HCT116 (cell line): ENCODE data around the gene HEMGN. TPM values are rescaled to one million over a fixed set of nuclear protein-coding genes. Genes with fewer than 3 reads are reported as not detected.

ENCODE experiments used
- ATAC-seq: fragments of 200-7000 bp; cut with Tn5 transposase; 2 replicates; pipeline ENCODE4 v1.9.1; 2020; ENCODE audit warnings: mild to moderate bottlenecking, moderate library complexity
- BruUV-seq: library from RNA; stranded (reverse); fragments of 400-500 nt; replicated peaks from 2 replicates; lab custom pipeline; 2021; lab: Mats Ljungman, UMichigan
- CTCF ChIA-PET: fragments of 300-600 bp; sonication (Branson Sonifier 250); formaldehyde crosslinking; loops from one replicate; lab custom pipeline; 2021; ENCODE audit warnings: antibody characterized with exemption; lab: Charles Lee
- POLR2A ChIA-PET: fragments of 300-600, 350-600 bp; sonication (Branson Sonifier 250); formaldehyde crosslinking; loops from one replicate; lab custom pipeline; 2021; ENCODE audit warnings: antibody characterized with exemption; lab: Charles Lee
- RAD21 ChIA-PET, 2 experiments: fragments of 300-600 bp; sonication (Branson Sonifier 250); formaldehyde crosslinking; loops; one replicate each; lab custom pipeline; 2023; ENCODE audit warnings: low total read pairs in 2 of 2; ENCODE audit not compliant: uncharacterized antibody in 2 of 2, unreplicated experiment in 2 of 2, low non-redundant PET in 1 of 2; lab: Charles Lee
- DNase-seq: peaks from one replicate; pipeline ENCODE4 v3.0.0-alpha.2; 2010; ENCODE audit warnings: low read depth, low spot score
- H2AFZ ChIP-seq: fragments of 200-600 bp; shearing (Covaris generic), sonication (generic); 2 replicates; pipeline ENCODE4 v1.6.1; 2017; ENCODE audit warnings: low read depth, mixed run types, mixed read lengths, antibody characterized with exemption, low read length; ENCODE audit not compliant: poor library complexity, severe bottlenecking
- H3K27ac ChIP-seq: 2 replicates; pipeline ENCODE4 v1.5.1; 2012; ENCODE audit warnings: low read depth, low read length
- H3K27me3 ChIP-seq: fragments of 200-600 bp; sonication (generic); 2 replicates; pipeline ENCODE4 v1.6.1; 2016; ENCODE audit warnings: mixed run types, low read length, mixed read lengths; ENCODE audit not compliant: insufficient read depth
- H3K36me3 ChIP-seq, 2 experiments: fragments of 200-500 bp in 1 of 2; fragments of 200-600 bp in 1 of 2; sonication (Bioruptor generic) in 1 of 2; sonication (generic) in 1 of 2; 2 replicates each; pipeline versions ENCODE4 v1.5.1 to v1.6.1; 2014 to 2016; ENCODE audit warnings: low read length in 2 of 2, inconsistent platforms in 1 of 2, mixed read lengths in 1 of 2, mixed run types in 1 of 2; ENCODE audit not compliant: insufficient read depth in 2 of 2, control insufficient read depth in 1 of 2
- H3K4me1 ChIP-seq, 2 experiments: fragments of 200-600 bp in 1 of 2; sonication (generic) in 1 of 2; 2 replicates each; pipeline versions ENCODE4 v1.5.1 to v1.6.1; 2012 to 2017; ENCODE audit warnings: low read length in 2 of 2, inconsistent platforms in 1 of 2, mild to moderate bottlenecking in 1 of 2, mixed read lengths in 1 of 2, mixed run types in 1 of 2, moderate library complexity in 1 of 2; ENCODE audit not compliant: insufficient read depth in 2 of 2, control insufficient read depth in 1 of 2
- H3K4me2 ChIP-seq: fragments of 200-600 bp; sonication (generic); 2 replicates; pipeline ENCODE4 v1.6.1; 2017; ENCODE audit warnings: mixed run types, low read length, mixed read lengths
- H3K4me3 ChIP-seq, 2 experiments: fragments of 200-600 bp in 1 of 2; sonication (generic) in 1 of 2; replicated peaks in 1 of 2; 2 replicates each; pipeline ENCODE4 v1.5.1; 2011 to 2016; ENCODE audit warnings: low read length in 2 of 2, control low read depth in 1 of 2, low read depth in 1 of 2, mild to moderate bottlenecking in 1 of 2, mixed read lengths in 1 of 2, mixed run types in 1 of 2
- H3K79me2 ChIP-seq: fragments of 200-600 bp; sonication (generic); 2 replicates; pipeline ENCODE4 v1.6.1; 2017; ENCODE audit warnings: mild to moderate bottlenecking, mixed run types, low read length, moderate library complexity, mixed read lengths; ENCODE audit not compliant: insufficient read depth
- H3K9ac ChIP-seq: fragments of 200-600 bp; sonication (generic); 2 replicates; pipeline ENCODE4 v1.6.1; 2016; ENCODE audit warnings: low read length, mixed read lengths
- H3K9me2 ChIP-seq: fragments of 200-600 bp; sonication (generic), shearing (Covaris generic); 2 replicates; pipeline ENCODE4 v1.6.1; 2017; ENCODE audit warnings: mixed run types, mild to moderate bottlenecking, moderate library complexity; ENCODE audit not compliant: insufficient read depth
- H3K9me3 ChIP-seq, 2 experiments: fragments of 200-500 bp in 1 of 2; fragments of 200-600 bp in 1 of 2; sonication (Bioruptor generic) in 1 of 2; sonication (generic) in 1 of 2; 2 replicates each; pipeline ENCODE4 v1.6.1; 2014 to 2017; ENCODE audit warnings: low read length in 2 of 2, mixed read lengths in 2 of 2, inconsistent platforms in 1 of 2, low read depth in 1 of 2, mild to moderate bottlenecking in 1 of 2, mixed run types in 1 of 2, moderate library complexity in 1 of 2; ENCODE audit not compliant: control insufficient read depth in 1 of 2, insufficient read depth in 1 of 2
- H4K20me1 ChIP-seq: fragments of 200-600 bp; sonication (generic), shearing (Covaris generic); 2 replicates; pipeline ENCODE4 v1.6.1; 2017; ENCODE audit warnings: mixed run types, mild to moderate bottlenecking, moderate library complexity; ENCODE audit not compliant: insufficient read depth
- ATF3 ChIP-seq: IDR thresholded peaks from 2 replicates; pipeline ENCODE4 v1.6.1; 2012
- CBX3 ChIP-seq: IDR thresholded peaks from 2 replicates; pipeline ENCODE4 v1.6.1; 2012; ENCODE audit warnings: low read depth
- CEBPB ChIP-seq: IDR thresholded peaks from 2 replicates; pipeline ENCODE4 v1.6.1; 2012; ENCODE audit warnings: low read depth
- ELF1 ChIP-seq: IDR thresholded peaks from 2 replicates; pipeline ENCODE4 v1.6.1; 2012; ENCODE audit warnings: low read depth, borderline replicate concordance
- EZH2 ChIP-seq: fragments of 200-600 bp; sonication (generic); IDR thresholded peaks from 2 replicates; pipeline ENCODE4 v1.6.1; 2017; ENCODE audit warnings: antibody characterized with exemption, mixed run types
- EZH2phosphoT487 ChIP-seq: fragments of 200-600 bp; IDR thresholded peaks from 2 replicates; pipeline ENCODE4 v1.6.1; 2018; ENCODE audit warnings: antibody characterized with exemption, borderline replicate concordance
- FOSL1 ChIP-seq: IDR thresholded peaks from 2 replicates; pipeline ENCODE4 v1.6.1; 2012; ENCODE audit warnings: low read depth
- JUND ChIP-seq: IDR thresholded peaks from 2 replicates; pipeline ENCODE4 v1.6.1; 2012
- MAX ChIP-seq: IDR thresholded peaks from 2 replicates; pipeline ENCODE4 v1.6.1; 2012
- POLR2A ChIP-seq: IDR thresholded peaks from 2 replicates; pipeline ENCODE4 v1.7.0; 2011; ENCODE audit warnings: borderline replicate concordance; ENCODE audit not compliant: insufficient read depth, insufficient read length; ENCODE audit errors: extremely low read depth
- POLR2AphosphoS5 ChIP-seq: IDR thresholded peaks from 2 replicates; pipeline ENCODE4 v1.6.1; 2011; ENCODE audit warnings: mild to moderate bottlenecking, low read depth, low read length, moderate library complexity
- RAD21 ChIP-seq: IDR thresholded peaks from 2 replicates; pipeline ENCODE4 v1.6.1; 2012; ENCODE audit warnings: low read depth, mild to moderate bottlenecking
- REST ChIP-seq: IDR thresholded peaks from 2 replicates; pipeline ENCODE4 v1.6.1; 2012; ENCODE audit warnings: low read depth
- SP1 ChIP-seq: IDR thresholded peaks from 2 replicates; pipeline ENCODE4 v1.6.1; 2012; ENCODE audit warnings: low read depth
- SRF ChIP-seq: IDR thresholded peaks from 2 replicates; pipeline ENCODE4 v1.6.1; 2012; ENCODE audit warnings: low read depth
- TCF7L2 ChIP-seq: IDR thresholded peaks from 2 replicates; pipeline ENCODE4 v1.7.0; 2011; ENCODE audit warnings: borderline replicate concordance, inconsistent platforms; ENCODE audit not compliant: insufficient read depth, insufficient read length; ENCODE audit errors: extremely low read depth
- YY1 ChIP-seq: IDR thresholded peaks from 2 replicates; pipeline ENCODE4 v1.6.1; 2011; ENCODE audit warnings: low read length, low read depth, moderate library complexity, mild to moderate bottlenecking; ENCODE audit not compliant: insufficient replicate concordance; ENCODE audit errors: extremely low read depth
- ZBTB33 ChIP-seq: IDR thresholded peaks from 2 replicates; pipeline ENCODE4 v1.6.1; 2011; ENCODE audit warnings: mild to moderate bottlenecking, low read length, moderate library complexity; ENCODE audit not compliant: insufficient replicate concordance; ENCODE audit errors: extremely low read depth
- ZFX ChIP-seq: fragments of 450-650 bp; IDR thresholded peaks from 2 replicates; pipeline ENCODE4 v1.6.1; 2017
- intact Hi-C: fragments of 100-400 bp; cut with micrococcal nuclease; formaldehyde crosslinking; loops from 2 replicates; pipeline ENCODE4 v1.10.0; 2022
- total RNA-seq: library from RNA; stranded (reverse); gene quantifications from one replicate; pipeline ENCODE4 v1.2.1, GENCODE V29; 2021; ENCODE audit not compliant: unreplicated experiment

Gene HEMGN
- total RNA-seq, 1 experiment from 2014 or later: not detected

- Histone ChIP-seq H3K9me3 (no peaks in the 10 kb centered on the region), H3K9ac (no peak overlapping the region), H3K27ac (no peak overlapping the region)
- no peak for TF ChIP-seq EZH2
- TF ChIP-seq CEBPB: no peak
- TF ChIP-seq JUND: no peak
- TF ChIP-seq EZH2phosphoT487: no peak
- no peak for TF ChIP-seq CBX3
- TF ChIP-seq SP1: no peak
- no peak for TF ChIP-seq POLR2A
- no peak for TF ChIP-seq ZBTB33
- TF ChIP-seq POLR2AphosphoS5: no peak
- TF ChIP-seq YY1: no peak
- TF ChIP-seq ELF1: no peak
- no peak for TF ChIP-seq MAX
- TF ChIP-seq FOSL1: no peak
- no peak for TF ChIP-seq REST
- TF ChIP-seq ATF3: no peak
- TF ChIP-seq SRF: no peak
- TF ChIP-seq ZFX: no peak
- no peak for TF ChIP-seq TCF7L2
- no peak for TF ChIP-seq RAD21
- TF ChIP-seq, all 23 proteins: peak for 0
- Histone ChIP-seq H4K20me1 (no peaks in the 10 kb centered on the region), H3K27me3 (no peaks in the 10 kb centered on the region), H3K36me3 (no peaks in the 10 kb centered on the region), H2AFZ (no peak overlapping the region), H3K4me2 (no peak overlapping the region), H3K4me1 (no peaks in the 10 kb centered on the region), H3K9me2 (no peaks in the 10 kb centered on the region), H3K4me3 (no peak overlapping the region), H3K79me2 (no peaks in the 10 kb centered on the region)
- ATAC-seq (no peak), DNase-seq (no peak)
- CTCF ChIA-PET: no interaction called here
- BruUV-seq: no TSS peak
- intact Hi-C loops: no loop called here
- POLR2A ChIA-PET: no interaction called here
- RAD21 ChIA-PET: no interaction called here
Measured at GRCh38 chr9:97969014-97969413, 31.0 kb upstream of the HEMGN start.
